Neural progenitor cell (in vitro differentiated cells): ENCODE data around the gene MYO3A. TPM values are rescaled to one million over a fixed set of nuclear protein-coding genes. Genes with fewer than 3 reads are reported as not detected.

Source experiments
- DNase-seq: peaks from one replicate; pipeline ENCODE4 v3.0.0-alpha.2; 2016; ENCODE audit warnings: low spot score
- H2AFZ ChIP-seq: fragments of 200-600 bp; sonication (generic); replicated peaks from 2 replicates; pipeline ENCODE4 v1.6.1; 2016; ENCODE audit warnings: antibody characterized with exemption
- H3F3A ChIP-seq: fragments of 200-600 bp; sonication (generic); 2 replicates; pipeline ENCODE4 v1.6.1; 2016; ENCODE audit warnings: antibody characterized with exemption, low read depth
- H3K27ac ChIP-seq: fragments of 200-600 bp; sonication (generic); 2 replicates; pipeline ENCODE4 v1.5.1; 2016; ENCODE audit warnings: mild to moderate bottlenecking
- H3K27me3 ChIP-seq: fragments of 200-600 bp; sonication (generic); 2 replicates; pipeline ENCODE4 v1.6.1; 2016; ENCODE audit warnings: mild to moderate bottlenecking, moderate library complexity
- H3K36me3 ChIP-seq: fragments of 200-600 bp; sonication (generic); 2 replicates; pipeline ENCODE4 v1.5.1; 2016
- H3K4me1 ChIP-seq: fragments of 200-600 bp; sonication (generic); 2 replicates; pipeline ENCODE4 v1.6.1; 2016; ENCODE audit warnings: mixed run types
- H3K4me2 ChIP-seq: fragments of 200-600 bp; sonication (generic); 2 replicates; pipeline ENCODE4 v1.6.1; 2016
- H3K4me3 ChIP-seq: fragments of 200-600 bp; sonication (generic); 2 replicates; pipeline ENCODE4 v1.5.1; 2016
- H3K79me2 ChIP-seq: fragments of 200-600 bp; sonication (generic); 2 replicates; pipeline ENCODE4 v1.6.1; 2016; ENCODE audit warnings: low read depth
- H3K9ac ChIP-seq: fragments of 200-600 bp; sonication (generic); 2 replicates; pipeline ENCODE4 v1.6.1; 2016
- H3K9me3 ChIP-seq: fragments of 200-600 bp; sonication (generic); 2 replicates; pipeline ENCODE4 v1.5.1; 2016; ENCODE audit warnings: low read depth
- H4K20me1 ChIP-seq: fragments of 200-600 bp; sonication (generic); 2 replicates; pipeline ENCODE4 v1.6.1; 2016; ENCODE audit warnings: low read depth
- H3K27ac Mint-ChIP-seq: 3 replicates; pipeline ENCODE4 v1.8.0; 2021; ENCODE audit warnings: mixed read lengths
- H3K27me3 Mint-ChIP-seq: 2 replicates; pipeline ENCODE4 v1.8.0; 2022; ENCODE audit warnings: low read depth, mild to moderate bottlenecking, inconsistent platforms, moderate library complexity, mixed read lengths; ENCODE audit not compliant: insufficient read depth
- H3K36me3 Mint-ChIP-seq: 3 replicates; pipeline ENCODE4 v1.8.0; 2021; ENCODE audit warnings: mixed read lengths
- H3K4me1 Mint-ChIP-seq: 3 replicates; pipeline ENCODE4 v1.8.0; 2021; ENCODE audit warnings: mixed read lengths
- H3K4me3 Mint-ChIP-seq: 3 replicates; pipeline ENCODE4 v1.8.0; 2021; ENCODE audit warnings: mild to moderate bottlenecking, moderate library complexity, mixed read lengths
- H3K9me3 Mint-ChIP-seq: 3 replicates; pipeline ENCODE4 v1.8.0; 2020; ENCODE audit warnings: mixed read lengths
- EZH2 ChIP-seq: fragments of 200-600 bp; sonication (generic); IDR thresholded peaks from 2 replicates; pipeline ENCODE4 v1.6.1; 2017; ENCODE audit warnings: antibody characterized with exemption, mild to moderate bottlenecking, moderate library complexity
- EZH2phosphoT487 ChIP-seq: fragments of 200-600 bp; sonication (generic); IDR thresholded peaks from 2 replicates; pipeline ENCODE4 v1.6.1; 2017; ENCODE audit warnings: antibody characterized with exemption
- total RNA-seq: library from RNA; depleted of rRNA; stranded (reverse); fragments of >200 nt; gene quantifications from 2 replicates; pipeline ENCODE4 v1.2.3, GENCODE V29; 2015; ENCODE audit warnings: low replicate concordance
- TF ChIP-seq, protein P1 (sequence below): fragments of 200-600 bp; sonication (generic); IDR thresholded peaks from 2 replicates; pipeline ENCODE4 v1.5.1; 2017; ENCODE audit warnings: antibody characterized with exemption, mild to moderate bottlenecking

MYO3A gene
- total RNA-seq, 1 donor from 2014 or later, result 0.09 TPM

DNA sequence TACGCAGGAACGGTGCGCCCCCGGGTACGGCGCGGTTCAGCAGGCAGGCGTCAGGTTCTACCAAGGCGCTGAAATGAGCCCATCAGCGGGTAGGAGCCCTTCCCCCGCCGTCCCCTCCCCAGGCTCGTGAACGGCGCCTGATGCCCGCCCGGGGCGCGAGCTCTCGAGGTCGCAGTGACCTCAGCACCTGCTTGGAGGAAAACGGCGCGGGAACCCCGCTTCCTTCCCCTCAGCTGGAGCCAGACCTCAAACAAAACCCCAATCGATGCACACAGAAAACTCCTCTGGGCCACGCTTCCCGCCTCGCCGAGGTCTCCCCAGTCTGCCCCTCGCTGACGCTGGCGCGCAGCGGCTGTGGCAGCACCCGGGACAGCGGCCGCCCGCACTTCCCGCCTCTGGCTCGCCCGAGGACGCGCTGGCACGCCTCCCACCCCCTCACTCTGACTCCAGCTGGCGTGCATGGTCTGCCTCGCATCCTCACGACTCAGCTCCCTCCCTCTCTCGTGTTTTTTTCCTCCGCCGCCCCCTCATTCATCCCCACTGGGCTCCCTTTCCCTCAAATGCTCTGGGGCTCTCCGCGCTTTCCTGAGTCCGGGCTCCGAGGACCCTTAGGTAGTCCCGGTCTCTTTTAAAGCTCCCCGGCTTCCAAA, 282.0 kb downstream of the MYO3A start:
- Histone ChIP-seq H3K79me2 (no peaks in the 10 kb centered on the region), H2AFZ (no peak overlapping the region), H3K36me3 (no peaks in the 10 kb centered on the region), H3F3A (peaks cover 34% of the 10 kb centered on the region), H3K4me1 (peaks cover 61% of the 10 kb centered on the region), H3K9ac (no peak overlapping the region), H3K27me3 (peaks cover 100% of the 10 kb centered on the region), H3K4me2 (peak overlapping the region; percentile 80), H3K4me3 (peak overlapping the region; percentile 44), H3K27ac (no peak overlapping the region), H3K9me3 (no peaks in the 10 kb centered on the region), H4K20me1 (peaks cover 93% of the 10 kb centered on the region)
- Mint-ChIP-seq H3K4me1 (peaks cover 35% of the 10 kb centered on the region), H3K27ac (no peak overlapping the region), H3K4me3 (peak overlapping the region; percentile 86), H3K27me3 (peaks cover 81% of the 10 kb centered on the region), H3K9me3 (peaks cover 5% of the 10 kb centered on the region), H3K36me3 (no peaks in the 10 kb centered on the region)
- peak; percentile 90 for DNase-seq
- TF ChIP-seq, protein P1, sequence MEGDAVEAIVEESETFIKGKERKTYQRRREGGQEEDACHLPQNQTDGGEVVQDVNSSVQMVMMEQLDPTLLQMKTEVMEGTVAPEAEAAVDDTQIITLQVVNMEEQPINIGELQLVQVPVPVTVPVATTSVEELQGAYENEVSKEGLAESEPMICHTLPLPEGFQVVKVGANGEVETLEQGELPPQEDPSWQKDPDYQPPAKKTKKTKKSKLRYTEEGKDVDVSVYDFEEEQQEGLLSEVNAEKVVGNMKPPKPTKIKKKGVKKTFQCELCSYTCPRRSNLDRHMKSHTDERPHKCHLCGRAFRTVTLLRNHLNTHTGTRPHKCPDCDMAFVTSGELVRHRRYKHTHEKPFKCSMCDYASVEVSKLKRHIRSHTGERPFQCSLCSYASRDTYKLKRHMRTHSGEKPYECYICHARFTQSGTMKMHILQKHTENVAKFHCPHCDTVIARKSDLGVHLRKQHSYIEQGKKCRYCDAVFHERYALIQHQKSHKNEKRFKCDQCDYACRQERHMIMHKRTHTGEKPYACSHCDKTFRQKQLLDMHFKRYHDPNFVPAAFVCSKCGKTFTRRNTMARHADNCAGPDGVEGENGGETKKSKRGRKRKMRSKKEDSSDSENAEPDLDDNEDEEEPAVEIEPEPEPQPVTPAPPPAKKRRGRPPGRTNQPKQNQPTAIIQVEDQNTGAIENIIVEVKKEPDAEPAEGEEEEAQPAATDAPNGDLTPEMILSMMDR, result no peak
- peak; percentile 44 for TF ChIP-seq EZH2phosphoT487

DNA sequence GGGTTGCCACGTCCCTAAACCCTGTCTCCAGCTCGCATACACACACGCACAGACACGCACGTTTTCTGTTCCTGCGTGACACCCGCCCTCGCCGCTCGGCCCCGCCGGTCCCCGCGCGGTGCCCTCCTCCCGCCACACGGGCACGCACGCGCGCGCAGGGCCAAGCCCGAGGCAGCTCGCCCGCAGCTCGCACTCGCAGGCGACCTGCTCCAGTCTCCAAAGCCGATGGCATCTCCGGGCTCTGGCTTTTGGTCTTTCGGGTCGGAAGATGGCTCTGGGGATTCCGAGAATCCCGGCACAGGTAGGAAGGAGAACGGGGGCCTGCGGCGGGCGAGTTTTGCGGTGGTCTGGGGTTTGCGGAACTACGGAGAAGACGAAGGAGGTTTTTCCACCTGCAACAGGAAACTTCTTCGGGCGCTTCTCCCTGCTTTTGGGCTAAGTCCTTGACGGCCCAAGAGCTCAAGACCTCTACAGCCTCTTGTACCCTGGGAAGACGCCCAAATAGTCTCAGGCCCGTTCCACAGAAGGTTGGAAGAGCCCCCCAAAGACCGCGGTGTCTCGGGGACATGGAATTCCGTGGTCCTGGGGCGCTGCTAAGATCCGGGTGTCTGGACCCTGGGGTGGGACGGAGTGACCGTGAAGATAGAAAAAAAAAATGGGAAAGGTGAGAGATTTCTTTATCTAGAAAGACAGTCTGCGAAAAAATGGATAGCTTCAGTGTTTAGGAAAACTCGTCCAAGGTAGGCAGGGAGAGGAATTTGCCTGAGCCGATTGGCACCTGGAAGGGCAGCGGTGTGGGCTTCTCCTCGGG, 282.8 kb downstream of the MYO3A start, which contains the start of gene GAD2:
Gene GAD2, plus strand, starts transcription at position 190 of the 811 bp plus-strand sequence. Its CDS starts 36 bp downstream, at position 226.
- peak within 1 kb of the TSS; percentile 80 for H3K4me2 ChIP-seq
- H3K27ac Mint-ChIP-seq, result no peak within 1 kb of the TSS

DNA sequence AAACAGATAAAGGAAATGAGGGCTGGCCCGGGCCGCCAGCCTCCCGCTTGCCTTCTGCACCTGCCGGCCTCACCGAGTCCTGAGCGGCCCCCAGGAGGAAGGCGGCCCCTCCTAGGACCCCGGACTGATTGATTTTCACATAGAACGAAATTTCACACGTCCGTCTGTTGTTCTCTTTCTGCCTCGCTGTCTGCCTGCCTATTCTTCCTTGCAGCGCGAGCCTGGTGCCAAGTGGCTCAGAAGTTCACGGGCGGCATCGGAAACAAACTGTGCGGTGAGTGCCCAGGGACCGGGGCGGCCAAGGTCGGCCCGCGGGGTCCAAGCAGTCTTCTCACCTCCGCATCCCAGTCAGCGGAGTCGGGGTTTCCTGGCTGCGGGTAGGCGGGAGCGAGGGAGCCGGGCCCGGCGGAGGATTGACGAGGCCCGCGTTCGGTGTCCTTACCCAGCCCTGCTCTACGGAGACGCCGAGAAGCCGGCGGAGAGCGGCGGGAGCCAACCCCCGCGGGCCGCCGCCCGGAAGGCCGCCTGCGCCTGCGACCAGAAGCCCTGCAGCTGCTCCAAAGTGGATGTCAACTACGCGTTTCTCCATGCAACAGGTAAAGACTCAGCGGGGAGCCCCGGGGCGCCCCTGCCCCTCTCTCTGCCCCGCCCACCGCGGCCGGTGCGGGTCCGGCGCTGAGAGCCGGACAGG, 283.5 kb downstream of the MYO3A start:
- H3K9me3 ChIP-seq, result no peaks in the 10 kb centered on the region
- no peak overlapping the region for H2AFZ ChIP-seq
- peak; percentile 95 for TF ChIP-seq EZH2phosphoT487
- TF ChIP-seq, protein P1, result no peak
- TF ChIP-seq EZH2, result peak; percentile 93
- peaks cover 79% of the 10 kb centered on the region for H4K20me1 ChIP-seq
- Mint-ChIP-seq H3K4me3 (peak overlapping the region; percentile 86), H3K27me3 (peaks cover 76% of the 10 kb centered on the region), H3K27ac (no peak overlapping the region), H3K4me1 (peaks cover 33% of the 10 kb centered on the region), H3K36me3 (no peaks in the 10 kb centered on the region), H3K9me3 (peaks cover 5% of the 10 kb centered on the region)
- peak overlapping the region; percentile 41 for H3K4me3 ChIP-seq
- H3F3A ChIP-seq, result peaks cover 31% of the 10 kb centered on the region
- no peaks in the 10 kb centered on the region for H3K36me3 ChIP-seq
- peak overlapping the region; percentile 79 for H3K4me2 ChIP-seq
- H3K9ac ChIP-seq, result no peak overlapping the region
- DNase-seq, result peak; percentile 67
- no peaks in the 10 kb centered on the region for H3K79me2 ChIP-seq
- peaks cover 100% of the 10 kb centered on the region for H3K27me3 ChIP-seq
- H3K4me1 ChIP-seq, result peaks cover 53% of the 10 kb centered on the region
- H3K27ac ChIP-seq, result no peak overlapping the region

More for the DNA sequence above, 282.8 kb downstream of the MYO3A start, which contains the start of gene GAD2:
- Histone ChIP-seq H4K20me1 (peaks cover 87% of the 10 kb centered on the region), H3K36me3 (no peaks in the 10 kb centered on the region), H3K9me3 (no peaks in the 10 kb centered on the region), H3K9ac (no peak within 1 kb of the TSS), H3K4me1 (peaks cover 61% of the 10 kb centered on the region), H3K79me2 (no peaks in the 10 kb centered on the region), H2AFZ (no peak within 1 kb of the TSS), H3K27ac (no peak within 1 kb of the TSS), H3F3A (peaks cover 34% of the 10 kb centered on the region), H3K27me3 (peaks cover 100% of the 10 kb centered on the region), H3K4me3 (peak within 1 kb of the TSS; percentile 44)
- peak within 1 kb of the TSS; percentile 86 for H3K4me3 Mint-ChIP-seq
- H3K9me3 Mint-ChIP-seq, result peaks cover 5% of the 10 kb centered on the region
- H3K27me3 Mint-ChIP-seq, result peaks cover 82% of the 10 kb centered on the region
- TF ChIP-seq EZH2phosphoT487 (peak; percentile 91), EZH2 (peak; percentile 97)
- TF ChIP-seq, protein P1, result no peak
- H3K36me3 Mint-ChIP-seq, result no peaks in the 10 kb centered on the region
- peak; percentile 51 for DNase-seq
- H3K4me1 Mint-ChIP-seq, result peaks cover 35% of the 10 kb centered on the region
